Thoracic aorta (tissue), 2 donors: Measurements from ENCODE around the gene DAND5. TPM values are rescaled to one million over a fixed set of nuclear protein-coding genes. Genes with fewer than 3 reads are reported as not detected.

ENCODE experiments used
- ATAC-seq: fragments of 150-250 bp; one replicate; pipeline ENCODE4 v1.8.0; 2017; ENCODE audit warnings: low read depth; ENCODE audit not compliant: insufficient number of reproducible peaks, low FRiP score
- DNase-seq: peaks from one replicate; pipeline ENCODE4 v3.0.0-alpha.2; 2020; ENCODE audit warnings: low spot score
- H3K27ac ChIP-seq, 2 donors: fragments of 200-600 bp; sonication (generic); 1 replicate in 1 of 2; 2 replicates in 1 of 2; pipeline ENCODE4 v1.5.1; 2016; ENCODE audit warnings: mild to moderate bottlenecking in 2 of 2, moderate library complexity in 2 of 2
- H3K27me3 ChIP-seq: fragments of 200-600 bp; sonication (generic); replicated peaks from 2 replicates; pipeline ENCODE4 v1.6.0; 2016; ENCODE audit warnings: mild to moderate bottlenecking; ENCODE audit not compliant: insufficient read depth
- H3K36me3 ChIP-seq: fragments of 200-600 bp; sonication (generic); one replicate; pipeline ENCODE4 v1.5.1; 2016
- H3K4me1 ChIP-seq, 2 donors: fragments of 200-600 bp; sonication (generic); 1 replicate in 1 of 2; 2 replicates in 1 of 2; pipeline versions ENCODE4 v1.5.1 to v1.6.0; 2016; ENCODE audit warnings: low read depth in 2 of 2, mild to moderate bottlenecking in 1 of 2; ENCODE audit not compliant: control insufficient read depth in 1 of 2
- H3K4me3 ChIP-seq: fragments of 200-600 bp; sonication (generic); 2 replicates; pipeline ENCODE4 v1.5.1; 2016; ENCODE audit warnings: mild to moderate bottlenecking
- H3K9me3 ChIP-seq: fragments of 200-600 bp; sonication (generic); 2 replicates; pipeline ENCODE4 v1.5.1; 2016
- total RNA-seq, 2 donors: library from RNA; depleted of rRNA; stranded (reverse); fragments of >200 nt; gene quantifications; one replicate each; pipeline versions ENCODE4 v1.1.0 to v1.2.3, GENCODE V29; 2016
- TF ChIP-seq, protein P1 (sequence below): fragments of 200-600 bp; sonication (generic); IDR thresholded peaks from one replicate; pipeline ENCODE4 v1.5.1; 2019; ENCODE audit warnings: antibody characterized with exemption

DAND5 gene
- total RNA-seq, 2 donors from 2014 or later = not detected

DNA sequence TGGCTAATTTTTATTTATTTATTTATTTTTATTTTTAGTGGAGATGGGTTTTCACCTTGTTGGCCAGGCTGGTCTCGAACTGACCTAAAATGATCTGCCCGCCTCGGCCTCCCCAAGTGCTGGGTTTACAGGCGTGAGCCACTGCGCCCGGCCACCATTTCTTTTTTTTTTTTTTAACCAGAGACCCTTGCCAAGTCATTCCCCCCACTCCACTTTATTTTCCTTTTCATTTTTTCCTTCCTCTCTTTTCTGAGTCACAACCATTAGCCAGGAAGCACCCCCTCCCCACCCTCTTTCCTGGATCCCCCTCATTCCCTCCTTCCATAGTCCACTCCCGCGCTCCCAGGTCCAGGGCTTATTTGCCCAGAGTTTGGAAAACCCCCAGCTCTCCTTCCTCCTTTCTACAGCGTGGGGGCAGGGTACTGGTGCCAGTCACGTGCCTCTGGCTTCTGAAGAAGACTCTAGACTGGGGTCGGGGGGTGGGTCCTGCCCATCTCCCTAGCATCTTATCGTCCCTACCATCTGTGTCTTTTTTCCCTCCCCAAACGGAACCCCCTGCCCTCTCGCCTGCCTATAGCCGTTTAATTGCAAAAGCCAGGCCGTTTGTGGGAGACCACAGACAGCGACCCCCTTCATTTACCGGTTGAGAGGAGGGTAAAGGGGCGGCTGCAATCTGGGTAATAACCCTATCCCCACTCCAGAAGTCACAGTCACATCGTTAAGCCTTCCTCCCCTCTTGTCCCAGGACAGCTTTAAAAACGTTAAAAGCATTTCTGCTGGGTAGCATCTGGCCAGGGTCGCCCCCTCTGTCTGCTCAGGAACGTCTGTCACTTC, 32.1 kb upstream of the DAND5 start:
- H3K27me3 ChIP-seq = no peaks in the 10 kb centered on the region
- ATAC-seq = no peak
- H3K4me3 ChIP-seq = peak overlapping the region; percentile 93
- H3K27ac ChIP-seq = peak overlapping the region in 1 of 2 donors; percentile 23
- H3K4me1 ChIP-seq = peaks cover 28 to 37% of the 10 kb centered on the region in 2 donors
- H3K9me3 ChIP-seq = no peaks in the 10 kb centered on the region
- TF ChIP-seq, protein P1, sequence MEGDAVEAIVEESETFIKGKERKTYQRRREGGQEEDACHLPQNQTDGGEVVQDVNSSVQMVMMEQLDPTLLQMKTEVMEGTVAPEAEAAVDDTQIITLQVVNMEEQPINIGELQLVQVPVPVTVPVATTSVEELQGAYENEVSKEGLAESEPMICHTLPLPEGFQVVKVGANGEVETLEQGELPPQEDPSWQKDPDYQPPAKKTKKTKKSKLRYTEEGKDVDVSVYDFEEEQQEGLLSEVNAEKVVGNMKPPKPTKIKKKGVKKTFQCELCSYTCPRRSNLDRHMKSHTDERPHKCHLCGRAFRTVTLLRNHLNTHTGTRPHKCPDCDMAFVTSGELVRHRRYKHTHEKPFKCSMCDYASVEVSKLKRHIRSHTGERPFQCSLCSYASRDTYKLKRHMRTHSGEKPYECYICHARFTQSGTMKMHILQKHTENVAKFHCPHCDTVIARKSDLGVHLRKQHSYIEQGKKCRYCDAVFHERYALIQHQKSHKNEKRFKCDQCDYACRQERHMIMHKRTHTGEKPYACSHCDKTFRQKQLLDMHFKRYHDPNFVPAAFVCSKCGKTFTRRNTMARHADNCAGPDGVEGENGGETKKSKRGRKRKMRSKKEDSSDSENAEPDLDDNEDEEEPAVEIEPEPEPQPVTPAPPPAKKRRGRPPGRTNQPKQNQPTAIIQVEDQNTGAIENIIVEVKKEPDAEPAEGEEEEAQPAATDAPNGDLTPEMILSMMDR = no peak
- DNase-seq = no peak
- H3K36me3 ChIP-seq = peaks cover 21% of the 10 kb centered on the region

GRCh38 chr19:12937927-12938778, 31.2 kb upstream of the DAND5 start, which contains the start of gene CALR:
Gene CALR, plus strand, starts transcription at chr19:12938609. Its CDS starts 71 bp downstream, at chr19:12938680.
- Histone ChIP-seq H3K36me3 (peaks cover 23% of the 10 kb centered on the region), H3K27me3 (no peaks in the 10 kb centered on the region), H3K27ac (peak within 1 kb of the TSS; percentile 83 to 94), H3K9me3 (no peaks in the 10 kb centered on the region), H3K4me1 (peaks cover 23 to 29% of the 10 kb centered on the region in 2 donors), H3K4me3 (peak within 1 kb of the TSS; percentile 93)
- DNase-seq = peak; percentile 99
- peak; percentile 96 for ATAC-seq
- TF ChIP-seq, protein P1 = no peak

GRCh38 chr19:12938779-12939601, 30.4 kb upstream of the DAND5 start:
- H3K27ac ChIP-seq = peak overlapping the region; percentile 83 to 94

DNA sequence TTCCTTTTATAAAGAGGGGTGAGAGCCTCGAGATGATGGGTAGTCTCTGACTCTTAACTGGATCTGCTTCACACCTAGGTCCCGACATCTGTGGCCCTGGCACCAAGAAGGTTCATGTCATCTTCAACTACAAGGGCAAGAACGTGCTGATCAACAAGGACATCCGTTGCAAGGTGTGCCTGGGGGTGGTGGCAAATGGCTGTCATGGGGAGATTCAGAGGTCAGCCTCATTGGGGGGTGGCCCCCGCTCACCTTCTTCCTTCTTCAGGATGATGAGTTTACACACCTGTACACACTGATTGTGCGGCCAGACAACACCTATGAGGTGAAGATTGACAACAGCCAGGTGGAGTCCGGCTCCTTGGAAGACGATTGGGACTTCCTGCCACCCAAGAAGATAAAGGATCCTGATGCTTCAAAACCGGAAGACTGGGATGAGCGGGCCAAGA, 29.4 kb upstream of the DAND5 start:
- DNase-seq (no peak), ATAC-seq (no peak)
- Histone ChIP-seq H3K27ac (peak overlapping the region; percentile 83 to 94), H3K4me3 (peak overlapping the region; percentile 93), H3K4me1 (peaks cover 23 to 29% of the 10 kb centered on the region in 2 donors), H3K27me3 (no peaks in the 10 kb centered on the region), H3K9me3 (no peaks in the 10 kb centered on the region), H3K36me3 (peaks cover 38% of the 10 kb centered on the region)
- TF ChIP-seq, protein P1 = no peak

More at GRCh38 chr19:12938779-12939601, 30.4 kb upstream of the DAND5 start:
- Histone ChIP-seq H3K27me3 (no peaks in the 10 kb centered on the region), H3K36me3 (peaks cover 30% of the 10 kb centered on the region), H3K4me1 (peaks cover 23 to 29% of the 10 kb centered on the region in 2 donors), H3K4me3 (peak overlapping the region; percentile 93), H3K9me3 (no peaks in the 10 kb centered on the region)
- ATAC-seq = no peak
- TF ChIP-seq, protein P1 = no peak
- no peak for DNase-seq
